Bronchial epithelial cell (primary cell): Measurements from ENCODE around the gene KHDC1. TPM values are rescaled to one million over a fixed set of nuclear protein-coding genes. Genes with fewer than 3 reads are reported as not detected.
"Not testable (repeated sequence)": the region's sequence is repeated elsewhere in the genome, so short reads cannot be mapped to it uniquely, and the experiment has no call there.

Source experiments
- DNase-seq: peaks from one replicate; pipeline ENCODE4 v3.0.0-alpha.2; 2010; ENCODE audit warnings: low read depth
- FAIRE-seq: peaks from 2 replicates; lab custom pipeline; 2011; peaks lifted over from hg19 to GRCh38; lab: Jason Lieb, UNC
- H3K27me3 ChIP-seq: 2 replicates; pipeline ENCODE4 v1.5.1; 2011; ENCODE audit warnings: low read length; ENCODE audit not compliant: control insufficient read depth, insufficient read depth
- H3K36me3 ChIP-seq: 2 replicates; pipeline ENCODE4 v1.5.1; 2011; ENCODE audit warnings: low read length; ENCODE audit not compliant: control insufficient read depth, insufficient read depth
- H3K4me3 ChIP-seq: 2 replicates; pipeline ENCODE4 v1.5.1; 2011; ENCODE audit warnings: mild to moderate bottlenecking, low read depth, low read length, control low read depth
- CTCF ChIP-seq: IDR thresholded peaks from 2 replicates; pipeline ENCODE4 v1.5.1; 2011; ENCODE audit warnings: mild to moderate bottlenecking, moderate library complexity, low read length, control low read depth, inconsistent platforms; ENCODE audit not compliant: insufficient read depth, severe bottlenecking
- total RNA-seq: library from RNA; depleted of rRNA; stranded (reverse); fragments of >200 nt; gene quantifications from 2 replicates; pipeline ENCODE4 v1.2.1, GENCODE V29; 2014

KHDC1 gene
- total RNA-seq, 1 donor from 2014 or later = 1.3 TPM

- DNase-seq = peak; percentile 97
- no peak for FAIRE-seq
- Histone ChIP-seq H3K27me3 (no peaks in the 10 kb centered on the region), H3K36me3 (no peaks in the 10 kb centered on the region), H3K4me3 (no peak overlapping the region)
- TF ChIP-seq CTCF = no peak
Observed at GRCh38 chr6:73236144-73236750, 26.7 kb downstream of the KHDC1 start.

- peak; percentile 93 for DNase-seq
- Histone ChIP-seq H3K36me3 (no peaks in the 10 kb centered on the region), H3K4me3 (no peak overlapping the region), H3K27me3 (no peaks in the 10 kb centered on the region)
- TF ChIP-seq CTCF = no peak
- FAIRE-seq = no peak
Observed at GRCh38 chr6:73234733-73235132, 28.3 kb downstream of the KHDC1 start.

GRCh38 chr6:73233971-73234370 is 29.0 kb downstream of the KHDC1 start:
- H3K27me3 ChIP-seq, H3K36me3 ChIP-seq, DNase-seq, FAIRE-seq, H3K4me3 ChIP-seq: not testable (repeated sequence)

GRCh38 chr6:73233048-73233447 is 29.9 kb downstream of the KHDC1 start:
- no peak for FAIRE-seq
- no peak for TF ChIP-seq CTCF

GRCh38 chr6:73231986-73232391 is 31.0 kb downstream of the KHDC1 start:
- TF ChIP-seq CTCF = no peak
- Histone ChIP-seq H3K27me3 (no peaks in the 10 kb centered on the region), H3K36me3 (no peaks in the 10 kb centered on the region), H3K4me3 (no peak overlapping the region)
- FAIRE-seq = no peak
- DNase-seq = peak; percentile 57

More at GRCh38 chr6:73233048-73233447, 29.9 kb downstream of the KHDC1 start:
- no peaks in the 10 kb centered on the region for H3K36me3 ChIP-seq
- H3K4me3 ChIP-seq = no peak overlapping the region
- no peak for DNase-seq
- H3K27me3 ChIP-seq = no peaks in the 10 kb centered on the region

GRCh38 chr6:73227606-73228255 is 35.3 kb downstream of the KHDC1 start:
- Histone ChIP-seq H3K36me3 (no peaks in the 10 kb centered on the region), H3K4me3 (no peak overlapping the region), H3K27me3 (no peaks in the 10 kb centered on the region)
- FAIRE-seq (no peak), DNase-seq (no peak)
- TF ChIP-seq CTCF = no peak
